Right lobe of liver (tissue), 4 donors: ENCODE measurements around the gene APP.

Experiments
- POLR2A ChIP-seq: fragments of 450-650 bp; IDR thresholded peaks from one replicate; pipeline ENCODE4 v1.6.1; 2017; ENCODE audit warnings: antibody characterized with exemption, mild to moderate bottlenecking
- TF ChIP-seq, protein P1 (sequence below), 4 donors: fragments of 200-600 bp in 3 of 4; fragments of 450-650 bp in 1 of 4; IDR thresholded peaks; one replicate each; pipeline versions ENCODE4 v1.5.1 to v1.8.0; 2016 to 2022; ENCODE audit warnings: antibody characterized with exemption in 4 of 4, mild to moderate bottlenecking in 2 of 4
- donor health status: DM: no; HTN: no; CAD: no.
- donor health status: DM: no; HTN: no; CAD: no.
- donor health status: DM: no; HTN: yes; CAD: no.

- TF ChIP-seq, protein P1, sequence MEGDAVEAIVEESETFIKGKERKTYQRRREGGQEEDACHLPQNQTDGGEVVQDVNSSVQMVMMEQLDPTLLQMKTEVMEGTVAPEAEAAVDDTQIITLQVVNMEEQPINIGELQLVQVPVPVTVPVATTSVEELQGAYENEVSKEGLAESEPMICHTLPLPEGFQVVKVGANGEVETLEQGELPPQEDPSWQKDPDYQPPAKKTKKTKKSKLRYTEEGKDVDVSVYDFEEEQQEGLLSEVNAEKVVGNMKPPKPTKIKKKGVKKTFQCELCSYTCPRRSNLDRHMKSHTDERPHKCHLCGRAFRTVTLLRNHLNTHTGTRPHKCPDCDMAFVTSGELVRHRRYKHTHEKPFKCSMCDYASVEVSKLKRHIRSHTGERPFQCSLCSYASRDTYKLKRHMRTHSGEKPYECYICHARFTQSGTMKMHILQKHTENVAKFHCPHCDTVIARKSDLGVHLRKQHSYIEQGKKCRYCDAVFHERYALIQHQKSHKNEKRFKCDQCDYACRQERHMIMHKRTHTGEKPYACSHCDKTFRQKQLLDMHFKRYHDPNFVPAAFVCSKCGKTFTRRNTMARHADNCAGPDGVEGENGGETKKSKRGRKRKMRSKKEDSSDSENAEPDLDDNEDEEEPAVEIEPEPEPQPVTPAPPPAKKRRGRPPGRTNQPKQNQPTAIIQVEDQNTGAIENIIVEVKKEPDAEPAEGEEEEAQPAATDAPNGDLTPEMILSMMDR (IDR thresholded peaks at IDR 0.05) = no peak
- TF ChIP-seq POLR2A = no peak
Observed at GRCh38 chr21:25863031-25863430, 307.5 kb downstream of the APP start.
